DMS53 treated with DMSO at 0.1 percent for 48 hours (cell line): ENCODE measurements around the gene RPL27A.
A peak's percentile ranks its signal among the peaks of the same experiment; 100 is the strongest.
"Not testable (repeated sequence)": the region's sequence is repeated elsewhere in the genome, so short reads cannot be mapped to it uniquely, and the experiment has no call there.

Experiments
- DNase-seq: peaks from one replicate; lab custom pipeline; 2025; ENCODE audit not compliant: unreplicated experiment; lab: John Stamatoyannopoulos, UW

The RPL27A gene

GRCh38 chr11:8682303-8683114, at the start of gene RPL27A, which contains the start of gene TRIM66:
Gene RPL27A (plus strand): TSS chr11:8682792. CDS start chr11:8682814, 22 bp downstream.
Gene TRIM66 (minus strand): TSS chr11:8682665. CDS start chr11:8672274, 10,391 bp downstream.
- DNase-seq: peak; percentile 91

GRCh38 chr11:8634498-8634897, 48.1 kb upstream of the RPL27A start:
- no peak for DNase-seq

GRCh38 chr11:8636127-8636526, 46.5 kb upstream of the RPL27A start:
- no peak for DNase-seq

- DNase-seq: no peak
These were observed 44.3 kb upstream of the RPL27A start for GRCh38 chr11:8638300-8638699.

- no peak for DNase-seq
These were observed 42.9 kb upstream of the RPL27A start for GRCh38 chr11:8639655-8640054.

GRCh38 chr11:8640267-8640906, 42.2 kb upstream of the RPL27A start:
- no peak for DNase-seq

GRCh38 chr11:8641332-8641731, 41.3 kb upstream of the RPL27A start:
- DNase-seq: no peak

GRCh38 chr11:8642196-8642841, 40.3 kb upstream of the RPL27A start:
- no peak for DNase-seq

GRCh38 chr11:8646873-8647272, 35.7 kb upstream of the RPL27A start:
- DNase-seq: no peak

GRCh38 chr11:8649361-8649760, 33.2 kb upstream of the RPL27A start:
- no peak for DNase-seq

- DNase-seq: no peak
These were observed 32.1 kb upstream of the RPL27A start for GRCh38 chr11:8650401-8650990.

GRCh38 chr11:8652140-8652539, 30.5 kb upstream of the RPL27A start:
- no peak for DNase-seq

- DNase-seq: no peak
These were observed 28.1 kb upstream of the RPL27A start for GRCh38 chr11:8654503-8654902.

- peak; percentile 17 for DNase-seq
These were observed 26.3 kb upstream of the RPL27A start for GRCh38 chr11:8656291-8656690.

GRCh38 chr11:8658321-8659057, 24.1 kb upstream of the RPL27A start:
- peak; percentile 36 for DNase-seq

GRCh38 chr11:8661001-8661795, 21.4 kb upstream of the RPL27A start:
- DNase-seq: no peak

- no peak for DNase-seq
These were observed 17.4 kb upstream of the RPL27A start for GRCh38 chr11:8665222-8665621.

GRCh38 chr11:8670081-8670480, 12.5 kb upstream of the RPL27A start:
- DNase-seq: not testable (repeated sequence)

- peak; percentile 7 for DNase-seq
These were observed 11.4 kb upstream of the RPL27A start for GRCh38 chr11:8671193-8671612.

- DNase-seq: no peak
These were observed 10.9 kb upstream of the RPL27A start for GRCh38 chr11:8671651-8672062.
